T-helper 17 cell (primary cell): Measurements from ENCODE around the gene SPDYE18. TPM values are rescaled to one million over a fixed set of nuclear protein-coding genes. Genes with fewer than 3 reads are reported as not detected.
"Not testable (repeated sequence)": the region's sequence is repeated elsewhere in the genome, so short reads cannot be mapped to it uniquely, and the experiment has no call there.

Source experiments
- ATAC-seq: fragments of 150-1000 bp; cut with Tn5 transposase; 2 replicates; pipeline ENCODE4 v1.10.0; 2021; ENCODE audit warnings: mild to moderate bottlenecking, moderate library complexity
- DNase-seq, 3 donors: peaks; one replicate each; pipeline versions ENCODE4 v3.0.0 to v3.0.0-alpha.2; 2020 to 2021
- H3K9me3 ChIP-seq: one replicate; pipeline ENCODE4 v1.7.0; 2013; ENCODE audit warnings: low read length, mild to moderate bottlenecking; ENCODE audit not compliant: control insufficient read depth, poor library complexity, severe bottlenecking
- H3K27ac Mint-ChIP-seq: one replicate; pipeline ENCODE4 v1.8.0; 2022; ENCODE audit warnings: mild to moderate bottlenecking, moderate library complexity, mixed read lengths
- H3K27me3 Mint-ChIP-seq: one replicate; pipeline ENCODE4 v1.8.0; 2022; ENCODE audit warnings: mixed read lengths
- H3K36me3 Mint-ChIP-seq: one replicate; pipeline ENCODE4 v1.8.0; 2022; ENCODE audit warnings: low read depth, mixed read lengths
- H3K4me1 Mint-ChIP-seq: one replicate; pipeline ENCODE4 v1.8.0; 2022; ENCODE audit warnings: mild to moderate bottlenecking, mixed read lengths
- H3K4me3 Mint-ChIP-seq: one replicate; pipeline ENCODE4 v1.8.0; 2022; ENCODE audit warnings: mild to moderate bottlenecking, moderate library complexity, mixed read lengths
- total RNA-seq, 4 donors: library from RNA in 2 of 4; stranded (reverse) in 2 of 4; gene quantifications; one replicate each; pipeline ENCODE4 v1.2.3 and lab custom pipeline; 2022 to 2026

The SPDYE18 gene
- total RNA-seq (1 to 10 TPM in 1 of 2 donors, under 1 TPM in 1; 0.60 to 1.6 TPM), total RNA-seq (lab: John Stamatoyannopoulos, UW) (1.5 to 2.1 reads per million in 2 donors)

GRCh38 chr7:77062557-77062956, at the start of gene SPDYE18:
TSS of gene SPDYE18 (minus strand) at chr7:77062558. CDS start at chr7:77060512, 2,046 bp downstream.
- H3K4me3 Mint-ChIP-seq, ATAC-seq, H3K9me3 ChIP-seq, H3K36me3 Mint-ChIP-seq, H3K27ac Mint-ChIP-seq, H3K4me1 Mint-ChIP-seq, DNase-seq, H3K27me3 Mint-ChIP-seq: not testable (repeated sequence)

GRCh38 chr7:77108362-77108761, 46.0 kb upstream of the SPDYE18 start:
- not testable (repeated sequence) for H3K27ac Mint-ChIP-seq, H3K27me3 Mint-ChIP-seq, H3K36me3 Mint-ChIP-seq, ATAC-seq, H3K4me3 Mint-ChIP-seq, H3K9me3 ChIP-seq, H3K4me1 Mint-ChIP-seq, DNase-seq

DNA sequence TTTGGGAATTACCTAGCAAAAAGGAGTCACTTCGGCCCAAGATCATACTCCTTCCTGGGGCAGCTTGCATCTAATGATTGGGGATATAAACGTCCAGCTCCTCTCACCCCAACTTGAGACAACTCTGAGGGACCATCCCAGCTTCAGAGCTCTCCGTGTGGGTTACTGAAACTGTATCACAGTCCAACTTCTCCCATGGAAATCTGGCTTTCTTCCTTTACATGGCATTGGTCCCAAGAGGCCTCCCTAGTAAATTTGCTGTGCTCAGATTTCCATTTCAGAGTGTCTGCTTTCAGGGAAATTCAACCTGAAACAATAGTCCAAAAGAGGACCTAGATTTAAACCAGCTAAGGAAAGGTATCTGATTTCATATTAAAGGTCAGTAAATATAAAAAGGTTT, 45.3 kb upstream of the SPDYE18 start:
- not testable (repeated sequence) for H3K27ac Mint-ChIP-seq, H3K27me3 Mint-ChIP-seq, DNase-seq, ATAC-seq, H3K9me3 ChIP-seq, H3K4me1 Mint-ChIP-seq, H3K4me3 Mint-ChIP-seq, H3K36me3 Mint-ChIP-seq

DNA sequence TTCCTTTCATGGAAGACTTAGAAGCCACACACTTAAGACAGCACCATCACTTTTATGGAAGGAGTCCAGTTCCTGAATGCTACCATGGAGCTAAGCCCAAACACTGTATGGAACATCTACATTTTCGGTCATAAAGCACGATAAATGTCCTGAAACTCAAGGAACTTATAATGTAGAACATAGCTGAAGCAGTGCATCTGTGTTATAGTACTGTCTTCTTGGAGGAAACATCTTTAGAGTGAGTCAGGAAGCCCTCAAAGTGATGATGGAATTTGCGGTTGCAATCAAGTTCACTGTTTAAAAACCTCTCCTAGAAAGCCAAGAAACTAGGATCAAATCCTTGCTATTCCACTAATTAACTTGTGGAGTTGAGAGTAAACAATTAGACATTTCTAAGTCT, 43.5 kb upstream of the SPDYE18 start:
- not testable (repeated sequence) for ATAC-seq, DNase-seq, H3K4me3 Mint-ChIP-seq, H3K4me1 Mint-ChIP-seq, H3K9me3 ChIP-seq, H3K27me3 Mint-ChIP-seq, H3K27ac Mint-ChIP-seq, H3K36me3 Mint-ChIP-seq

- H3K4me1 Mint-ChIP-seq, H3K27ac Mint-ChIP-seq, H3K27me3 Mint-ChIP-seq, H3K9me3 ChIP-seq, H3K4me3 Mint-ChIP-seq, H3K36me3 Mint-ChIP-seq, DNase-seq, ATAC-seq: not testable (repeated sequence)
Observed at GRCh38 chr7:77102671-77103070, 40.3 kb upstream of the SPDYE18 start.

DNA sequence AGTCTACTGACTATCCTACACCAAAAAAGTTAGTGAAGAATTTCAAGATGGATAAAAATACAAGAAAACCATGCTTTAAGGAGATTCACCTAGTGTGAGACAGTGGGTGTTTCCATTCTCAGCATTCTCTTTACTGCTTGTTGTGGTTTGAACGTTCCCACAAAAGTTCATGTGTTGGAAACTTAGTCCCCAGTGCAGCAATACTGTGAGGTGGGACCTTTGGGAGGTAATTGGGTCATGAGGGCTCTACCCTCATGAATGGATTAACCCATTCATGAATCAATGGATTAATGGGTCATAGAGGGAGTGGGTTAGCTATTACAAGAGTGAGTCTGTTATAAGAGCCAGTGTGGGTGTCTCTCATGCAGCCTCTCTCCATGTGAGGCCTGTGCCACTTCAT, 38.8 kb upstream of the SPDYE18 start:
- not testable (repeated sequence) for H3K27me3 Mint-ChIP-seq, H3K36me3 Mint-ChIP-seq, H3K4me1 Mint-ChIP-seq, H3K27ac Mint-ChIP-seq, H3K4me3 Mint-ChIP-seq, DNase-seq, ATAC-seq, H3K9me3 ChIP-seq

DNA sequence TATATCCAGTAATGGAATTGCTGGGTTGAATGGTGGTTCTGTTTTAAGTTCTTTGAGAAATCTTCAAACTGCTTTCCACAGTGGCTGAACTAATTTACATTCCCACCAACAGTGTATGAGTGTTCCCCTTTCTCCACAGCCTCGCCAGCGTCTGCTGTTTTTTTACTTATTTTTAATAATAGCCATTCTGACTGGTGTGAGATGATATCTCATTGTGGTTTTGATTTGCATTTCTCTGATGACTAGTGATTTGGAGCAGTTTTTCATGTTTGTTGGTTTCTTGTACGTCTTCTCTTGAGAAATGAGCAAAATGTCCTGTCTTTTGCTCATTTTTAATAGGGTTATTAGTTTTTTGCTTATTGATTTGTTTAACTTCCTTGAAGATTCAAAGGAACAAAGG, 38.1 kb upstream of the SPDYE18 start:
- not testable (repeated sequence) for H3K4me3 Mint-ChIP-seq, H3K27ac Mint-ChIP-seq, H3K36me3 Mint-ChIP-seq, ATAC-seq, DNase-seq, H3K4me1 Mint-ChIP-seq, H3K27me3 Mint-ChIP-seq, H3K9me3 ChIP-seq

GRCh38 chr7:77092301-77092700, 29.9 kb upstream of the SPDYE18 start:
- not testable (repeated sequence) for H3K9me3 ChIP-seq, H3K4me3 Mint-ChIP-seq, H3K27me3 Mint-ChIP-seq, ATAC-seq, H3K4me1 Mint-ChIP-seq, H3K27ac Mint-ChIP-seq, H3K36me3 Mint-ChIP-seq, DNase-seq

GRCh38 chr7:77082192-77082591, 19.8 kb upstream of the SPDYE18 start:
- H3K4me3 Mint-ChIP-seq, result not testable (repeated sequence)

GRCh38 chr7:77080236-77080635, 17.9 kb upstream of the SPDYE18 start:
- not testable (repeated sequence) for H3K36me3 Mint-ChIP-seq, H3K27me3 Mint-ChIP-seq, H3K27ac Mint-ChIP-seq, H3K4me1 Mint-ChIP-seq, DNase-seq, H3K9me3 ChIP-seq, ATAC-seq, H3K4me3 Mint-ChIP-seq

More at GRCh38 chr7:77082192-77082591, 19.8 kb upstream of the SPDYE18 start:
- not testable (repeated sequence) for ATAC-seq, DNase-seq, H3K4me1 Mint-ChIP-seq, H3K27me3 Mint-ChIP-seq, H3K36me3 Mint-ChIP-seq, H3K27ac Mint-ChIP-seq, H3K9me3 ChIP-seq

GRCh38 chr7:77079624-77080023, 17.3 kb upstream of the SPDYE18 start:
- not testable (repeated sequence) for H3K4me1 Mint-ChIP-seq, ATAC-seq, H3K9me3 ChIP-seq, DNase-seq, H3K4me3 Mint-ChIP-seq, H3K27me3 Mint-ChIP-seq, H3K36me3 Mint-ChIP-seq, H3K27ac Mint-ChIP-seq

DNA sequence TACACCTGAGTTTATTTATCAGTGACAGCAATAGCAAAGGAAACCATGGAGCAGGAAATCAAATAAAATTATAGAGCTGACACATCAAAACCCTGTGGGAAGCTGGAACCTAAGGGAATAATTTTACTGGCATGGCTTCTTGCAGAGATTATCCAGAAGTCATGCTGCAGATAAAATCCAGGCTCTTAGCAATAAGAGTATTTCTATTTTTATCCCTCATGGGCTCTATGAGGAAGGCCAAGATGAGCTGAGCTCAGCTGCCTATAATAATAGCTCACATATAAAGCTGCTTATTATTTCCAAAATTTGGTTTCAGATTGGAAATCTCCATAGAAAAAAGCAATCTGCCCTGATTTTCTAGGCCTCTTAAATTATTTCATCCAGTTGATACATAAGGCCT, 16.8 kb upstream of the SPDYE18 start:
- H3K4me1 Mint-ChIP-seq, H3K9me3 ChIP-seq, H3K27me3 Mint-ChIP-seq, H3K4me3 Mint-ChIP-seq, H3K36me3 Mint-ChIP-seq, DNase-seq, H3K27ac Mint-ChIP-seq, ATAC-seq: not testable (repeated sequence)

GRCh38 chr7:77077060-77077459, 14.7 kb upstream of the SPDYE18 start:
- not testable (repeated sequence) for H3K27me3 Mint-ChIP-seq, DNase-seq, ATAC-seq, H3K4me3 Mint-ChIP-seq, H3K27ac Mint-ChIP-seq, H3K36me3 Mint-ChIP-seq, H3K4me1 Mint-ChIP-seq, H3K9me3 ChIP-seq

GRCh38 chr7:77074786-77075396, 12.5 kb upstream of the SPDYE18 start:
- H3K27me3 Mint-ChIP-seq, H3K9me3 ChIP-seq, H3K36me3 Mint-ChIP-seq, ATAC-seq, H3K4me1 Mint-ChIP-seq, DNase-seq, H3K27ac Mint-ChIP-seq, H3K4me3 Mint-ChIP-seq: not testable (repeated sequence)
